HG02840 (cell line): ENCODE results near the gene GIGYF1.

ENCODE experiments used
- ATAC-seq: cut with Tn5 transposase; IDR thresholded peaks from one replicate; pipeline ENCODE4 v1.9.1; 2021; ENCODE audit warnings: mild to moderate bottlenecking, moderate library complexity, moderate number of reproducible peaks; ENCODE audit not compliant: unreplicated experiment, low FRiP score

The GIGYF1 gene

DNA sequence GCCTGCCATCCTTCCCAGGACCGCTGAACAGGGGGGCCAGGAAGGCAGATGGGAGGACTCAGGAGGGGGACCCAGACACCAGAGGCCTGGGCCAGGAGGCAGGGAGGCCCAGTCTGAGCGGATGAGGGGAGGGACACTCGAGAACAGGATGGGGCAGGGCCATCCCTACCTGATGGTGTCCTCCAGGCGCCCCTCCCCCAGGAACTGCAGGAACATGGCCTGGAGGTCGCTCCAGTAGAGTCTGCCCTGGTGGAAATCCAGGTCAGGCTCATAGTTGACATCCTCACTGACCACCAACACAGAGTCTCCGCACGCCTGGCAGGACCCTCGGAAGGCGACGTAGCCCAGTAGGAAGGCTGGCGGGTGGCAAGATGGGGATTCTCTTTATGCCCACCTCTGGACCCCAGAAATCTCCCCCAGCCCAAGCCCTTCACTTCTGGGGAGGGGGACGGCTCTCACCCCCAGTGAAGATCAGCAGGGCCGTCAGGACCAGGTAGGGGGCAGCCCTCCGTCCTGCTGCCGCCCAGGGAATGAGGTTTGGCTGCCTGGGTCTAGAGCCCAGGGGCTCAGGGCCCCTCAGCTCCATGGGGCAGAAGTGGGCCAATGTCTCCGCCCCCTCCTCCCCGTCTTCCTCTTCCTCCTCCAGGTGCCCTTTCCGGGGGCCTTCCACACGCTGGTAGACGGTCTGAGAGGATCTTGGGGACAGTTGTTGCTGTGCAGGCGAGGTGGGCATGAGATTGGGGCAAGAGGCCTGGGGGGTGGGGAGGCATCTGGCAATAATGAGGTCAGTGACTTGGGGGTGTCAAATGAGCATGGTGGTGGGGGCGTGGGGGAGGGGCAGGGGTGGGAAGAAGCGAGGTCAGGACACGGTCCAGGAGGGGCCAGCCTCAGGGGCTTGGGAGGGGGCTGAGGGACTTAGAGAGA lies 53.3 kb downstream of the GIGYF1 start:
- no peak for ATAC-seq

DNA sequence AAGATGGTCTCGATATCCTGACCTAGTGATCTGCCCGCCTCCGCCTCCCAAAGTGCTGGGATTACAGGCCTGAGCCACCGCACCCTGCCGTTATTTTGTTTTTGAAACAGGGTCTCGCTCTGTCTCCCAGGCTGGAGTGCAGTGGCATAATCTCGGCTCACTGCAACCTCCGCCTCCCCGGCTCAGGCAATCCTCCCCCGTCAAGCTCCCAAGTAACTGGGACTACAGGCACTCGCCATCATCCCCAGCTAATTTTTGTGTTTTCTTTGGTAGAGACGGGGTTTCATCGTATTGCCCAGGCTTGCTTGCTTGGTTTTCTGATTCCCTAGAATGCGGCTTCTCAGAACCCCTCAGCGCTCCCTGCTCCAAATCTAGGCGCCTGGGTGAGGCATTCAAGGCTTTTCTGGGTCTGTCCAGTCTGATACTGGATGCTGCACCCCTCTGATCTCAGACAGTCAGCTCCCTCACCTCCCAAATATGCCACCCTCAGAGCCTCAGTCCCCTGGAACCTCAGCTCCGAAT lies 54.0 kb downstream of the GIGYF1 start:
- ATAC-seq = no peak

DNA sequence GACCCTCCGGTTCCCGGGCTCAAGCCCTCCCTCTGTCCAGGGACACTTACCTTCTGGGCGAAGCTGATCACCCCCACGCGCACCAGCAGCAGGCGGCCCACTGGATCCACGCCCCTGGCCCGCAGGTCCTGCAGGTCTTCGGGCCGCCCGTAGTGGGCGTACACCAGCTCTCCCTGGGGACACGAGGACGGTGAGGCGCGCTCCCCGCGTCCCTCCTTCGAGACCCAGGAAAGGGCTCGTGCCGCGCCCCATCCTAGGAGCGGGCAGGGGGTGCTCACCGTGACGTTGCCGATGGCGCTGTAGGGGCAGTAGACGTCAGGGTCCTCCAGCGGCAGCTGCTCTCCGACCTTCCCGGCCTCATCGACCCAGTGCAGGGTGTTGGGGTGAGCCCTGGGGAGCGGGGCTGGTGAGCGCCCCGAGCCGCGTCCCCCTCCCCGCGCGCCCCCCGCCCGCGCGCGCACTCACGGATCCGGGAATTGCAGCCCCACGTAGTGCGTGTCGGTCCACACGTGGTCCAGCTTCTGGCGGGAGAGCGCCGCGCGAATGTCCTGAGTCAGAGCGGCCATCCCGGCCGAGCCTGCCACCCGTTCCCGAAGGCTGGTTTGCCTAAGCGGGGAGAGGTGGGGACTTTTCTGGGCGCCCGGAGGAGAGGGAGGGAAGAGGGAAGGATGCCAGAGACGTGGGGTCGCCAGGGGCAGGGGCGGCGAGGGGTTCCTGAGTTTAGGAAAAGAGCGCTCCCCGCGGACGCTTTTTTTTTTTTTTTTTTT lies 60.9 kb downstream of the GIGYF1 start:
- no peak for ATAC-seq

DNA sequence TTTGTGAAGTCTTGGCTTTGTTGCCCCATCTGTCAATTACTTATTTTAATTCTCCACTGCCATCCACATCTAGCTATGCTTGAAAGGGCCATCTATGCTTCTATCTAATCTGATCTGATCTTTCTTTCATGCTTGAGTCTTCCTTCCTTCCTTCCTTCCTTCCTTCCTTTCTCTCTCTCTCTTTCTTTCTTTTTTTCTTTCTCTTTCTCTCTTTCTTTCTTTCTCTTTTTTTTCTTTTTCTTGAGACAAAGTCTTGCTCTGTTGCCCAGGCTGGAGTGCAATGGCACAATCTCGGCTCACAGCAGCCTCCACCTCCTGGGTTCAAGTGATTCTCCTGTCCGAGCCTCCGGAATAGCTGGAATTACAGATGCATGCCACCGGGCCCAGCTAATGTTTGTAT lies 64.0 kb downstream of the GIGYF1 start:
- no peak for ATAC-seq
